Measurements from ENCODE around the gene PNPO. TPM values are rescaled to one million over a fixed set of nuclear protein-coding genes. Genes with fewer than 3 reads are reported as not detected.

The PNPO gene
- total and polyA plus RNA-seq, 2 of the 13 experiments (the other 11 are each of a cell fraction or from before 2014, with no cell fraction given) = 47.9 to 63.3 TPM

GRCh38 chr17:47952171-47953021 is 11.0 kb downstream of the PNPO start (continued):
- TF ChIP-seq, protein P1, sequence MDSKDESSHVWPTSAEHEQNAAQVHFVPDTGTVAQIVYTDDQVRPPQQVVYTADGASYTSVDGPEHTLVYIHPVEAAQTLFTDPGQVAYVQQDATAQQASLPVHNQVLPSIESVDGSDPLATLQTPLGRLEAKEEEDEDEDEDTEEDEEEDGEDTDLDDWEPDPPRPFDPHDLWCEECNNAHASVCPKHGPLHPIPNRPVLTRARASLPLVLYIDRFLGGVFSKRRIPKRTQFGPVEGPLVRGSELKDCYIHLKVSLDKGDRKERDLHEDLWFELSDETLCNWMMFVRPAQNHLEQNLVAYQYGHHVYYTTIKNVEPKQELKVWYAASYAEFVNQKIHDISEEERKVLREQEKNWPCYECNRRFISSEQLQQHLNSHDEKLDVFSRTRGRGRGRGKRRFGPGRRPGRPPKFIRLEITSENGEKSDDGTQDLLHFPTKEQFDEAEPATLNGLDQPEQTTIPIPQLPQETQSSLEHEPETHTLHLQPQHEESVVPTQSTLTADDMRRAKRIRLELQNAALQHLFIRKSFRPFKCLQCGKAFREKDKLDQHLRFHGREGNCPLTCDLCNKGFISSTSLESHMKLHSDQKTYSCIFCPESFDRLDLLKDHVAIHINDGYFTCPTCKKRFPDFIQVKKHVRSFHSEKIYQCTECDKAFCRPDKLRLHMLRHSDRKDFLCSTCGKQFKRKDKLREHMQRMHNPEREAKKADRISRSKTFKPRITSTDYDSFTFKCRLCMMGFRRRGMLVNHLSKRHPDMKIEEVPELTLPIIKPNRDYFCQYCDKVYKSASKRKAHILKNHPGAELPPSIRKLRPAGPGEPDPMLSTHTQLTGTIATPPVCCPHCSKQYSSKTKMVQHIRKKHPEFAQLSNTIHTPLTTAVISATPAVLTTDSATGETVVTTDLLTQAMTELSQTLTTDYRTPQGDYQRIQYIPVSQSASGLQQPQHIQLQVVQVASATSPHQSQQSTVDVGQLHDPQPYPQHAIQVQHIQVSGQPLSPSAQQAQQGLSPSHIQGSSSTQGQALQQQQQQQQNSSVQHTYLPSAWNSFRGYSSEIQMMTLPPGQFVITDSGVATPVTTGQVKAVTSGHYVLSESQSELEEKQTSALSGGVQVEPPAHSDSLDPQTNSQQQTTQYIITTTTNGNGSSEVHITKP (CRISPR knock-in tag; IDR thresholded peaks at IDR 0.05; ENCODE audit: low read depth) = 0 out of 2 replicates have a peak, but pooled peaks have one; percentile 8
- TF ChIP-seq, protein P2, sequence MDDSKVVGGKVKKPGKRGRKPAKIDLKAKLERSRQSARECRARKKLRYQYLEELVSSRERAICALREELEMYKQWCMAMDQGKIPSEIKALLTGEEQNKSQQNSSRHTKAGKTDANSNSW (CRISPR knock-in tag; IDR thresholded peaks at IDR 0.05; ENCODE audit: borderline replicate concordance) = no peak
- TF ChIP-seq FOXC1 (CRISPR knock-in tag; IDR thresholded peaks at IDR 0.05; ENCODE audit: borderline replicate concordance) (no peak), KAT8 (CRISPR knock-in tag; IDR thresholded peaks at IDR 0.05) (peak; percentile 56), ZEB1 (IDR thresholded peaks at IDR 0.05; ENCODE audit: insufficient replicate concordance, low read depth) (peak; percentile 90), RNF2 (conservative IDR thresholded peaks at IDR 0.05; ENCODE audit: low read depth) (no peak), ZNF101 (CRISPR knock-in tag; IDR thresholded peaks at IDR 0.05; ENCODE audit: borderline replicate concordance, low read depth) (no peak), PHF21A (CRISPR knock-in tag; IDR thresholded peaks at IDR 0.05) (peak; percentile 84), RFXANK (CRISPR knock-in tag; IDR thresholded peaks at IDR 0.05) (no peak), FOXM1 (CRISPR knock-in tag; IDR thresholded peaks at IDR 0.05) (no peak), ZNF850 (CRISPR knock-in tag; conservative IDR thresholded peaks at IDR 0.05) (no peak), SMC3 (IDR thresholded peaks at IDR 0.05; ENCODE audit: low read length) (no peak), CENPT (CRISPR knock-in tag; IDR thresholded peaks at IDR 0.05; ENCODE audit: low read depth) (no peak), KLF16 (CRISPR knock-in tag; IDR thresholded peaks at IDR 0.05) (no peak), NR0B2 (CRISPR knock-in tag; IDR thresholded peaks at IDR 0.05) (no peak), ZNF430 (CRISPR knock-in tag; IDR thresholded peaks at IDR 0.05) (no peak), ZNF674 (CRISPR knock-in tag; IDR thresholded peaks at IDR 0.05; ENCODE audit: low read depth) (no peak), ZNF558 (CRISPR knock-in tag; IDR thresholded peaks at IDR 0.05; ENCODE audit: borderline replicate concordance) (no peak), ZSCAN29 (CRISPR knock-in tag; conservative IDR thresholded peaks at IDR 0.05) (no peak), ZNF660 (CRISPR knock-in tag; IDR thresholded peaks at IDR 0.05; ENCODE audit: borderline replicate concordance, low read depth) (no peak)
- TF ChIP-seq, protein P3, sequence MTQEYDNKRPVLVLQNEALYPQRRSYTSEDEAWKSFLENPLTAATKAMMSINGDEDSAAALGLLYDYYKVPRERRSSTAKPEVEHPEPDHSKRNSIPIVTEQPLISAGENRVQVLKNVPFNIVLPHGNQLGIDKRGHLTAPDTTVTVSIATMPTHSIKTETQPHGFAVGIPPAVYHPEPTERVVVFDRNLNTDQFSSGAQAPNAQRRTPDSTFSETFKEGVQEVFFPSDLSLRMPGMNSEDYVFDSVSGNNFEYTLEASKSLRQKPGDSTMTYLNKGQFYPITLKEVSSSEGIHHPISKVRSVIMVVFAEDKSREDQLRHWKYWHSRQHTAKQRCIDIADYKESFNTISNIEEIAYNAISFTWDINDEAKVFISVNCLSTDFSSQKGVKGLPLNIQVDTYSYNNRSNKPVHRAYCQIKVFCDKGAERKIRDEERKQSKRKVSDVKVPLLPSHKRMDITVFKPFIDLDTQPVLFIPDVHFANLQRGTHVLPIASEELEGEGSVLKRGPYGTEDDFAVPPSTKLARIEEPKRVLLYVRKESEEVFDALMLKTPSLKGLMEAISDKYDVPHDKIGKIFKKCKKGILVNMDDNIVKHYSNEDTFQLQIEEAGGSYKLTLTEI (CRISPR knock-in tag; conservative IDR thresholded peaks at IDR 0.05) = no peak
- TF ChIP-seq, protein P4, sequence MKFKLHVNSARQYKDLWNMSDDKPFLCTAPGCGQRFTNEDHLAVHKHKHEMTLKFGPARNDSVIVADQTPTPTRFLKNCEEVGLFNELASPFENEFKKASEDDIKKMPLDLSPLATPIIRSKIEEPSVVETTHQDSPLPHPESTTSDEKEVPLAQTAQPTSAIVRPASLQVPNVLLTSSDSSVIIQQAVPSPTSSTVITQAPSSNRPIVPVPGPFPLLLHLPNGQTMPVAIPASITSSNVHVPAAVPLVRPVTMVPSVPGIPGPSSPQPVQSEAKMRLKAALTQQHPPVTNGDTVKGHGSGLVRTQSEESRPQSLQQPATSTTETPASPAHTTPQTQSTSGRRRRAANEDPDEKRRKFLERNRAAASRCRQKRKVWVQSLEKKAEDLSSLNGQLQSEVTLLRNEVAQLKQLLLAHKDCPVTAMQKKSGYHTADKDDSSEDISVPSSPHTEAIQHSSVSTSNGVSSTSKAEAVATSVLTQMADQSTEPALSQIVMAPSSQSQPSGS (CRISPR knock-in tag; IDR thresholded peaks at IDR 0.05) = peak; percentile 52; the same call in 1 of the 2 replicates
